Measurements from ENCODE around the gene PLS3. TPM values are rescaled to one million over a fixed set of nuclear protein-coding genes. Genes with fewer than 3 reads are reported as not detected.

PLS3 gene
- total RNA-seq, 1 experiment from 2014 or later: 19.6 TPM

- DNase-seq (ENCODE audit: low spot score): no peak
Observed at GRCh38 chrX:115564243-115564642, 3.3 kb downstream of the PLS3 start.

- no peak for DNase-seq (ENCODE audit: low spot score)
Observed at GRCh38 chrX:115565888-115566287, 4.9 kb downstream of the PLS3 start.

- no peak for DNase-seq (ENCODE audit: low spot score)
Observed at GRCh38 chrX:115571712-115572111, 10.7 kb downstream of the PLS3 start.

- DNase-seq (ENCODE audit: low spot score): no peak
Observed at GRCh38 chrX:115573185-115573584, 12.2 kb downstream of the PLS3 start.

GRCh38 chrX:115576676-115577075 lies 15.7 kb downstream of the PLS3 start:
- DNase-seq (ENCODE audit: low spot score): no peak

GRCh38 chrX:115579327-115579726 lies 18.4 kb downstream of the PLS3 start:
- no peak for DNase-seq (ENCODE audit: low spot score)

- no peak for DNase-seq (ENCODE audit: low spot score)
Observed at GRCh38 chrX:115579786-115580294, 18.9 kb downstream of the PLS3 start.

- DNase-seq (ENCODE audit: low spot score): no peak
Observed at GRCh38 chrX:115581759-115582615, 21.0 kb downstream of the PLS3 start.

- no peak for DNase-seq (ENCODE audit: low spot score)
Observed at GRCh38 chrX:115582616-115583495, 21.9 kb downstream of the PLS3 start.

GRCh38 chrX:115583496-115584004 lies 22.6 kb downstream of the PLS3 start:
- DNase-seq (ENCODE audit: low spot score): no peak

GRCh38 chrX:115584696-115585095 lies 23.7 kb downstream of the PLS3 start:
- no peak for DNase-seq (ENCODE audit: low spot score)

GRCh38 chrX:115588179-115588578 lies 27.2 kb downstream of the PLS3 start:
- no peak for DNase-seq (ENCODE audit: low spot score)

GRCh38 chrX:115589419-115589818 lies 28.4 kb downstream of the PLS3 start:
- DNase-seq (ENCODE audit: low spot score): no peak

GRCh38 chrX:115591420-115591819 lies 30.4 kb downstream of the PLS3 start:
- no peak for DNase-seq (ENCODE audit: low spot score)

- no peak for DNase-seq (ENCODE audit: low spot score)
Observed at GRCh38 chrX:115591856-115592842, 31.2 kb downstream of the PLS3 start.

- DNase-seq (ENCODE audit: low spot score): no peak
Observed at GRCh38 chrX:115592997-115593734, 32.2 kb downstream of the PLS3 start.

- no peak for DNase-seq (ENCODE audit: low spot score)
Observed at GRCh38 chrX:115595049-115595448, 34.1 kb downstream of the PLS3 start.

- no peak for DNase-seq (ENCODE audit: low spot score)
Observed at GRCh38 chrX:115598556-115598955, 37.6 kb downstream of the PLS3 start.

- no peak for DNase-seq (ENCODE audit: low spot score)
Observed at GRCh38 chrX:115602308-115602707, 41.3 kb downstream of the PLS3 start.

- no peak for DNase-seq (ENCODE audit: low spot score)
Observed at GRCh38 chrX:115602729-115603389, 41.9 kb downstream of the PLS3 start.
